ENCODE results near the gene SERPINA9.

DNA sequence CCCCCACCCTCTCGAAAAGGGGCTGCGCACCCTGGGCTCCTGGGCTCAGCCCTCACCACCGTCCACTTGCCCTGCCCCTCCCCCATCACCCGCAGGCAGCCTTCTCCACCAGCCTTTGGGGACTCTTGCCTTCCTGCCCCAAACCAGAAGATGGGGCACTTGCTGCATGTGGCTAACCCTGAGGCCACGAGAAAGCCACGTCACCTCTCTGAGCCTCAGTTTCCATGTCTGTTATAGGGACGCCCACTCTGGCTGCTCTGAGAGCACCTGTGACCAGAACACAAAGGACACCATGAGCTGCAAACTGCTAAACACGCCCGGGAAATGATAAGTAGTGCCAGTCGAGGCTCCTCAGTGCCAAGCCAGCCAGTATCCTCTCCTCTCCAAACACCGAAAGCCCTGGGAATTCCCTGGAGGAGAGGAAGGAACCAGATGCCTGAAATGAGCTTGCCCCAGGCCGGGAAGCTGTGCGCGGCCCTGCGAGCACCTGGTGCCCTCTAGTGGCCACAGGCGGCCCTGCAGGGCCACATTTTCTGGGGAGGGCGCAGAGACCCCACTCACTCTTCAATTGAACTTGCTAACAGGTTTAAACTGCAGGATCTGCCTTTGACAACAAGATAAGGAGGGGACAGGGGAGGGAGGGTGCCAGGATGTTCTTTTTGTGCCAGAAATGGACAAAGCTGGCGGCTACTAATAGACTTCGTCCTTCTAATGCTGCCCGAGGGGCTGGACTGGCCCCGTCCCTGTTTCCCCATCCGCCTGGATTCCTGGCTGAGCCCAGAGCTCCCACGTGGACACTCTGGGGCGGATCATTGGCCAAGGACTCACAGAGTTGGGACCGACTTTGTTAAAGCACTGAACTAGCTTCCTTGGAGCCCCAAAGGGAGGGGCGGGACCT, 10.2 kb upstream of the SERPINA9 start:
- TF ChIP-seq POLR2A (IDR thresholded peaks at IDR 0.05): no peak
- TF ChIP-seq, protein P1, sequence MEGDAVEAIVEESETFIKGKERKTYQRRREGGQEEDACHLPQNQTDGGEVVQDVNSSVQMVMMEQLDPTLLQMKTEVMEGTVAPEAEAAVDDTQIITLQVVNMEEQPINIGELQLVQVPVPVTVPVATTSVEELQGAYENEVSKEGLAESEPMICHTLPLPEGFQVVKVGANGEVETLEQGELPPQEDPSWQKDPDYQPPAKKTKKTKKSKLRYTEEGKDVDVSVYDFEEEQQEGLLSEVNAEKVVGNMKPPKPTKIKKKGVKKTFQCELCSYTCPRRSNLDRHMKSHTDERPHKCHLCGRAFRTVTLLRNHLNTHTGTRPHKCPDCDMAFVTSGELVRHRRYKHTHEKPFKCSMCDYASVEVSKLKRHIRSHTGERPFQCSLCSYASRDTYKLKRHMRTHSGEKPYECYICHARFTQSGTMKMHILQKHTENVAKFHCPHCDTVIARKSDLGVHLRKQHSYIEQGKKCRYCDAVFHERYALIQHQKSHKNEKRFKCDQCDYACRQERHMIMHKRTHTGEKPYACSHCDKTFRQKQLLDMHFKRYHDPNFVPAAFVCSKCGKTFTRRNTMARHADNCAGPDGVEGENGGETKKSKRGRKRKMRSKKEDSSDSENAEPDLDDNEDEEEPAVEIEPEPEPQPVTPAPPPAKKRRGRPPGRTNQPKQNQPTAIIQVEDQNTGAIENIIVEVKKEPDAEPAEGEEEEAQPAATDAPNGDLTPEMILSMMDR (IDR thresholded peaks at IDR 0.05): peak; percentile 57 to 92 (median 88)

All from Peyer's patch (tissue), 4 donors.